ENCODE measurements around the gene ATPAF2.

Gene ATPAF2

GRCh38 chr17:17990282-17990681, 48.7 kb downstream of the ATPAF2 start:
- H3K4me1 Mint-ChIP-seq: peaks cover 28% of the 10 kb centered on the region
- no peaks in the 10 kb centered on the region for H3K36me3 Mint-ChIP-seq (ENCODE audit: low read depth)
- no peaks in the 10 kb centered on the region for H3K9me3 Mint-ChIP-seq
- no peak for TF ChIP-seq CTCF (IDR thresholded peaks at IDR 0.05; ENCODE audit: unreplicated experiment in 3 of 3)
- no peaks in the 10 kb centered on the region for H3K27me3 Mint-ChIP-seq (ENCODE audit: low read depth)
- H3K27ac Mint-ChIP-seq: no peak overlapping the region
- H3K4me3 Mint-ChIP-seq: no peak overlapping the region

- no peaks in the 10 kb centered on the region for H3K36me3 Mint-ChIP-seq (ENCODE audit: low read depth)
- H3K9me3 Mint-ChIP-seq: no peaks in the 10 kb centered on the region
- H3K4me1 Mint-ChIP-seq: peaks cover 21% of the 10 kb centered on the region
- no peak overlapping the region for H3K4me3 Mint-ChIP-seq
- no peaks in the 10 kb centered on the region for H3K27me3 Mint-ChIP-seq (ENCODE audit: low read depth)
- TF ChIP-seq CTCF (IDR thresholded peaks at IDR 0.05; ENCODE audit: unreplicated experiment in 3 of 3): no peak
- no peak overlapping the region for H3K27ac Mint-ChIP-seq
These were observed 49.4 kb downstream of the ATPAF2 start for GRCh38 chr17:17989618-17990017.

- TF ChIP-seq CTCF (IDR thresholded peaks at IDR 0.05; ENCODE audit: unreplicated experiment in 3 of 3): no peak
- Mint-ChIP-seq H3K4me3 (peak overlapping the region in 1 of 3 experiments; percentile 6), H3K27ac (no peak overlapping the region)
These were observed 49.9 kb downstream of the ATPAF2 start for GRCh38 chr17:17989081-17989480.

GRCh38 chr17:17988427-17988945, 50.5 kb downstream of the ATPAF2 start:
- peaks cover 15% of the 10 kb centered on the region for H3K4me1 Mint-ChIP-seq
- H3K36me3 Mint-ChIP-seq (ENCODE audit: low read depth): no peaks in the 10 kb centered on the region
- no peak overlapping the region for H3K4me3 Mint-ChIP-seq
- TF ChIP-seq CTCF (IDR thresholded peaks at IDR 0.05; ENCODE audit: unreplicated experiment in 3 of 3): no peak
- no peak overlapping the region for H3K27ac Mint-ChIP-seq
- H3K9me3 Mint-ChIP-seq: no peaks in the 10 kb centered on the region
- H3K27me3 Mint-ChIP-seq (ENCODE audit: low read depth): no peaks in the 10 kb centered on the region

More at GRCh38 chr17:17989081-17989480, 49.9 kb downstream of the ATPAF2 start:
- no peaks in the 10 kb centered on the region for H3K36me3 Mint-ChIP-seq (ENCODE audit: low read depth)
- H3K4me1 Mint-ChIP-seq: peaks cover 16% of the 10 kb centered on the region
- no peaks in the 10 kb centered on the region for H3K27me3 Mint-ChIP-seq (ENCODE audit: low read depth)
- H3K9me3 Mint-ChIP-seq: no peaks in the 10 kb centered on the region

GRCh38 chr17:17987901-17988300, 51.1 kb downstream of the ATPAF2 start:
- Mint-ChIP-seq H3K4me1 (peaks cover 10% of the 10 kb centered on the region), H3K27ac (no peak overlapping the region), H3K4me3 (no peak overlapping the region), H3K9me3 (no peaks in the 10 kb centered on the region), H3K36me3 (ENCODE audit: low read depth) (no peaks in the 10 kb centered on the region), H3K27me3 (ENCODE audit: low read depth) (no peaks in the 10 kb centered on the region)
- TF ChIP-seq CTCF (IDR thresholded peaks at IDR 0.05; ENCODE audit: unreplicated experiment in 3 of 3): no peak

- H3K27ac Mint-ChIP-seq: no peak overlapping the region
- H3K4me3 Mint-ChIP-seq: no peak overlapping the region
- peaks cover 10% of the 10 kb centered on the region for H3K4me1 Mint-ChIP-seq
These were observed 51.6 kb downstream of the ATPAF2 start for GRCh38 chr17:17987187-17987896.

More at GRCh38 chr17:17987187-17987896, 51.6 kb downstream of the ATPAF2 start:
- no peaks in the 10 kb centered on the region for H3K27me3 Mint-ChIP-seq (ENCODE audit: low read depth)
- H3K9me3 Mint-ChIP-seq: no peaks in the 10 kb centered on the region
- no peak for TF ChIP-seq CTCF (IDR thresholded peaks at IDR 0.05; ENCODE audit: unreplicated experiment in 3 of 3)
- H3K36me3 Mint-ChIP-seq (ENCODE audit: low read depth): no peaks in the 10 kb centered on the region
